ELR (cell line): ENCODE results near the gene DONSON.

Experiments
- DNase-seq: peaks from one replicate; pipeline ENCODE4 v3.0.0-alpha.2; 2015; ENCODE audit warnings: low read depth

DONSON gene

DNA sequence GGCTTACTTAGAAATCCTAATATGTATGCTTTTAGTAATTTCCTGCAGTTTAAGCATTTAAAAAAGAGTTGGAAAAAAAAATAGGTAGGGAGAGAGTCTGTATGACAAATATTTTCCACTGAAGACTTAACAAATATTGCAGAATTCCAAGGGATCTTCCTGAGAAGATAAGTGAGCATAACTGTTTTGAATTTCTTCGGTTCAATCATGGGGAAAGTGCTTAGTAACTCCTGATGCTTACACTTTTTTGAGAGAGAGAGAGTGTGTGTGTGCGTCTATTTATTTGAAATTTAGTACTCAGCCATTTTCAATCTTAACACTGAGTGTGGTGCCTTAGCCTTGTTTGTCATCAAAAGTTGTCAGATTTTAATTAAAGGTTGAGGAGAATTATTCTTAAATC lies 27.1 kb downstream of the DONSON start:
- no peak for DNase-seq

DNA sequence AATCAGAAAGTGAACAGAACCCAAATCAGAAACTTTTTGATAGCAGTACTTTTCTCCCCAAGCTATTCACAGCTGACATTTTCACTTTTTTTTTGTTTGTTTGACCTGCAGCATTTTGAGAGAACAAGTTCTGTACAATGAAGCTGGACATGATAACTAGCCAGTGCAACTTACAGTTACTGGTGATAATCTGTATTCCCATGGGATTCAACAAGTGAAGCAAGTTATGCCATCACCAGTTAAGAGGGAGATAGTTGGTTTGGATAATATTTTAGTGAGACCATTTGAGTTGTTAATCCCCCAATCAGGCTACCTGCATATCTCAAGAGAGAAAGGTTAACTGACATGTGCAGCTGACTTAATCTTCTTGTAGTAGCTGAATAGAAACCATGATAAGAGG lies 27.5 kb downstream of the DONSON start:
- DNase-seq: no peak

DNA sequence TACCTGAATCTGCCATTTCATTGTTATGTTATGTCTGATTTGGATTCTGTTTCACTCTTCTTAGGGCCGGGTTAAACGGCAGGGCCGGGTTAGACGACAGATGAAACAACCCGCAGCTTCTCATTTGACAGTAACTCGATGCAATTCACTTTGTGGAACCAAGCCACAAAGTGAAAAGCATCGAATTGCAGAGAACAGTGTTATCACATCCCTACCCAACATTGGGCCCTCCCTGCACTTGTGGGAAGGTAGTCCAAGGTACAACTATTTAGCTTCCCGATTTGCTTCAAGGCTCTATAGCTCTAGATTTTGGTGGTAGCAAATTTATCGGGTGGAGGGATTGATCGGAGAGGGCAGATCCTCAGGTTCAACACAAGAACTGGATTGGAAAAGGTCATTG lies 28.7 kb downstream of the DONSON start:
- no peak for DNase-seq

GRCh38 chr21:33558777-33559421 lies 29.6 kb downstream of the DONSON start:
- DNase-seq: no peak

DNA sequence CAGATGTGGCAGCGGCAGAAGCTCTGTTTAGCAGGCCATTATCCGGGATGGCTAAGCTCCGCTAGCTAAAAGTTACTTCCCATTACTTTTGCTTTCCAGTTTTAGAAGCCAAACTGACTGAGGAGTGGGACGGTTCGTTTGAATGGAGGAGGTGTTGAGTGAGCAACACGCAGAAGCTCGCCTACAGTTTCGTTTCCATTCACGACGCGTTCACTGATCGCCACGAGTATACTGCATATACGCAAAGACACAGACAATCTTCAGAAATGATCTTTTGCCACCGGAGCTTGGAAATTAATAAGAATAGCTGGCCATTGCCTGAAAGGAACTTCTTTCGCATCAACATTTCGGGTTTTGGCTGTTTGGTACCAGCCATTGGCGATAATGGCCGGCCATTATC lies 31.0 kb downstream of the DONSON start:
- DNase-seq: no peak

- DNase-seq: no peak
Measured at GRCh38 chr21:33554982-33555344, 33.5 kb downstream of the DONSON start.

- DNase-seq: no peak
Measured at GRCh38 chr21:33554236-33554981, 34.1 kb downstream of the DONSON start.

- DNase-seq: no peak
Measured at GRCh38 chr21:33552999-33553598, 35.4 kb downstream of the DONSON start.

GRCh38 chr21:33552093-33552998 lies 36.1 kb downstream of the DONSON start:
- peak; percentile 16 for DNase-seq

DNA sequence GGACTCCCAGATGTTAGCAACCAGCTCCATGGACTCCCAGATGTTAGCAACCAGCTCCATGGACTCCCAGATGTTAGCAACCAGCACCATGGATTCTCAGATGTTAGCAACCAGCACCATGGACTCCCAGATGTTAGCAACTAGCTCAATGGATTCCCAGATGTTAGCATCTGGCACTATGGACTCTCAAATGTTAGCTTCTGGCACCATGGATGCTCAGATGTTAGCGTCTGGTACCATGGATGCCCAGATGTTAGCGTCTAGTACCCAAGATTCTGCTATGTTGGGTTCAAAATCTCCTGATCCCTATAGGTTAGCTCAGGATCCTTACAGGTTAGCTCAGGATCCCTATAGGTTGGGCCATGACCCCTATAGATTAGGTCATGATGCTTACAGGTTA lies 36.8 kb downstream of the DONSON start:
- no peak for DNase-seq

GRCh38 chr21:33550772-33551660 lies 37.5 kb downstream of the DONSON start:
- no peak for DNase-seq

DNA sequence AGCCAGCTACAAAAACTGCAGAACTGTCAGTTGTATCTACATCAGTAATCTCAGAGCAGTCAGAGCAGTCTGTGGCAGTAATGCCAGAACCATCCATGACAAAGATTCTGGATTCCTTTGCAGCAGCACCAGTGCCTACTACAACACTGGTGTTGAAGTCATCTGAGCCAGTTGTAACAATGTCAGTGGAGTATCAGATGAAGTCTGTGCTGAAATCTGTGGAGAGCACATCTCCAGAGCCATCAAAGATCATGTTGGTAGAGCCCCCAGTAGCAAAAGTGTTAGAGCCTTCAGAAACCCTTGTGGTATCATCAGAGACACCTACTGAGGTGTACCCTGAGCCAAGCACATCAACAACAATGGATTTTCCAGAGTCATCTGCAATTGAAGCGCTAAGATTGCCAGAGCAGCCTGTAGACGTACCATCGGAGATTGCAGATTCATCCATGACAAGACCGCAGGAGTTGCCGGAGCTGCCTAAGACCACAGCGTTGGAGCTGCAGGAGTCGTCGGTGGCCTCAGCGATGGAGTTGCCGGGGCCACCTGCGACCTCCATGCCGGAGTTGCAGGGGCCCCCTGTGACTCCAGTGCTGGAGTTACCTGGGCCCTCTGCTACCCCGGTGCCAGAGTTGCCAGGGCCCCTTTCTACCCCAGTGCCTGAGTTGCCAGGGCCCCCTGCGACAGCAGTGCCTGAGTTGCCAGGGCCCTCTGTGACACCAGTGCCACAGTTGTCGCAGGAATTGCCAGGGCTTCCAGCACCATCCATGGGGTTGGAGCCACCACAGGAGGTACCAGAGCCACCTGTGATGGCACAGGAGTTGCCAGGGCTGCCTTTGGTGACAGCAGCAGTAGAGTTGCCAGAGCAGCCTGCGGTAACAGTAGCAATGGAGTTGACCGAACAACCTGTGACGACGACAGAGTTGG lies 38.4 kb downstream of the DONSON start:
- DNase-seq: no peak

- no peak for DNase-seq
Measured at GRCh38 chr21:33546086-33546485, 42.4 kb downstream of the DONSON start.

- DNase-seq: no peak
Measured at GRCh38 chr21:33544451-33545195, 43.9 kb downstream of the DONSON start.

- DNase-seq: no peak
Measured at GRCh38 chr21:33543505-33544129, 44.9 kb downstream of the DONSON start.

DNA sequence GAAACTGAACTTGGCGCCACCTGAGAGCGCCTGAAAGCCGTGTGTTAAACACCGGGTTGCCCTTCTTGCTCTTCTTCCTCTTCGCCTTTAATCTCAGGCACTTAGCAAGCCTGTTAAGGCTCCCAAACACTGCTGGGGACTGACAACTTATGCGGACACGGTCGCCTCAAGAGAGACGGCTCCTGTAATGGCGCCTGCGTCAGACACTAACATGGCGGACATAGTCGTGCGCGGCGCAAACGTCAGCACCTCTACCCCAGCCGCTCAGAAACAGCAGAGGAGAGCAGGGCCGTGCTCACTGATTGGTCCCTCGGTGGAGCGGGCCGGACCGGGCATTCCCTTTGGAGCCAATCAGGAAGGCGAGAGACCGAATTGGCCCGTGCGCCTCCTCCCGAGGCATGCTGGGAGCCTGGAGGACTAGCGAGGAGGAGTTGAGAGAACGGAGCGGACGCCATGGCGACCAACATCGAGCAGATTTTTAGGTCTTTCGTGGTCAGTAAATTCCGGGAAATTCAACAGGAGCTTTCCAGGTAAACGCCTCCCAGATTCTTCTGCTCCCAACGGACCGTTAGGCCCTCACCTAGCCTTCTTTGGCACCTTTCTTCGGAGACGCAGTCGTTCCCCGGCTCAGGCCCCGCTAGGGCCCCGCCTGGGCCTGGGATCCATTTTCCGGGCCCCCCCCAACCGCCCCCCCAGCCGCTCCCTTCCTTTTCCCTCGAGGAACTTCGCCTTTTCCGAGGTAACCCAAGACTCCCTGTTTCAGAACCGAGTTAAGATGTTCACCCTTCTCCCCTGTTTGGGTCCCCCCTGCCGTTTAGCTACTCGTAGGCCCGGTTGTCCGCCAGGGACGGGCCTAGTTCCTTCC lies 45.6 kb downstream of the DONSON start, which contains the start of gene SON:
Gene SON, plus strand, starts transcription at position 399 of the 865 bp plus-strand sequence. Its CDS starts 55 bp downstream, at position 454.
- peak; percentile 99 for DNase-seq

DNA sequence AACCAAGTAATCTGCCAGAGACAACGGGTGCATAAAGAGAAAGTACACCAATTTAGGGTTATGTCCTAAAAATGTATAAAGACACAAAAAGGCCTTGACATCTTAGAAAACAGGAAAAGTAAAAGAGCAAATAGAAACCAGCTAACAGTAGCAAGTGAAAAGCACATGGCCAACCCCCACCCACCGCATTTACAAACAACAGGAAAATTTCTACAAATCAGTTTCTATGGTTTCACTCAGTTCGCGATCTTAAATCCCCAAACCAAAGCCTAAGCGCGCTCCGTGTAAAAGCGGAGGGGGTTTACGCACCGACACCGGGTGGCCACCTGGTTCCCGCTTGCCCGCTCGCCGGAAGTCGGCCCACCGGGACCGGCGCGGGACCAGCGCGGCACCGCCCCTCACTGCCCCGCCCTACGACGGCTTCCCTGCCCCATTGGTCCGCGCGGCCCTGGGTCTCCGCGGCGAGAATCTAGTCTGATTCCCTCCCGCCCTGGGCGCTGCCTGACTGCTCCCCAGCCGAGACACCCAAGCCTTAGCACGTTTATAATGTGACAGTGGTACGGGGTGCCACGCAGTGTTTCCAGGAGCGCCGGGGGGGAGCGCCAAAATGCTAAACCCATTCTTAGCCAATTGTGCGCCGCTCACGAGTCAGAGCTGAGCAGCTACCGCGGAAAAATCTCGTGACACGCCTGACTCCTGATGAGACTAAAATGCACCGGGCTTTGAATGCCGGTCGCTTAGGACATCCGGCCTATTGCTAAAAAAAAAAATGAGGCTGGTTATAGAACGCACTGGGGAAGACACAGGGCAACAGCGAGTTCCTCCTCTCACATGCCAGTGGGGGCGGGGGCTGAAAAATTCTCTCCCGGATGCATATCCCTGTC lies 46.5 kb downstream of the DONSON start, which contains the start of gene GART:
Gene GART, minus strand, starts transcription at position 362 of the 884 bp plus-strand sequence. CDS start 2,802 bp downstream, outside the sequence.
- DNase-seq: peak; percentile 90
